Thoracic aorta (tissue), 2 donors: ENCODE measurements around the gene PPA2. TPM values are rescaled to one million over a fixed set of nuclear protein-coding genes. Genes with fewer than 3 reads are reported as not detected.

ENCODE experiments used
- ATAC-seq: fragments of 150-250 bp; one replicate; pipeline ENCODE4 v1.8.0; 2017; ENCODE audit warnings: low read depth; ENCODE audit not compliant: insufficient number of reproducible peaks, low FRiP score
- DNase-seq: peaks from one replicate; pipeline ENCODE4 v3.0.0-alpha.2; 2020; ENCODE audit warnings: low spot score
- H3K27ac ChIP-seq, 2 donors: fragments of 200-600 bp; sonication (generic); 1 replicate in 1 of 2; 2 replicates in 1 of 2; pipeline ENCODE4 v1.5.1; 2016; ENCODE audit warnings: mild to moderate bottlenecking in 2 of 2, moderate library complexity in 2 of 2
- H3K27me3 ChIP-seq: fragments of 200-600 bp; sonication (generic); replicated peaks from 2 replicates; pipeline ENCODE4 v1.6.0; 2016; ENCODE audit warnings: mild to moderate bottlenecking; ENCODE audit not compliant: insufficient read depth
- H3K36me3 ChIP-seq: fragments of 200-600 bp; sonication (generic); one replicate; pipeline ENCODE4 v1.5.1; 2016
- H3K4me1 ChIP-seq, 2 donors: fragments of 200-600 bp; sonication (generic); 1 replicate in 1 of 2; 2 replicates in 1 of 2; pipeline versions ENCODE4 v1.5.1 to v1.6.0; 2016; ENCODE audit warnings: low read depth in 2 of 2, mild to moderate bottlenecking in 1 of 2; ENCODE audit not compliant: control insufficient read depth in 1 of 2
- H3K4me3 ChIP-seq: fragments of 200-600 bp; sonication (generic); 2 replicates; pipeline ENCODE4 v1.5.1; 2016; ENCODE audit warnings: mild to moderate bottlenecking
- H3K9me3 ChIP-seq: fragments of 200-600 bp; sonication (generic); 2 replicates; pipeline ENCODE4 v1.5.1; 2016
- CTCF ChIP-seq: fragments of 200-600 bp; sonication (generic); IDR thresholded peaks from one replicate; pipeline ENCODE4 v1.5.1; 2019; ENCODE audit warnings: antibody characterized with exemption
- total RNA-seq, 2 donors: library from RNA; depleted of rRNA; stranded (reverse); fragments of >200 nt; gene quantifications; one replicate each; pipeline versions ENCODE4 v1.1.0 to v1.2.3, GENCODE V29; 2016

The PPA2 gene
- total RNA-seq, 2 donors from 2014 or later, result 76.8 to 78.4 TPM

- no peaks in the 10 kb centered on the region for H3K36me3 ChIP-seq
- no peak for TF ChIP-seq CTCF
- DNase-seq (no peak), ATAC-seq (no peak)
- H3K4me3 ChIP-seq, result no peak overlapping the region
- H3K9me3 ChIP-seq, result no peaks in the 10 kb centered on the region
- H3K4me1 ChIP-seq, result peaks cover 0 to 9% of the 10 kb centered on the region in 2 donors
- no peaks in the 10 kb centered on the region for H3K27me3 ChIP-seq
- H3K27ac ChIP-seq, result no peak overlapping the region
These were observed 99.8 kb downstream of the PPA2 start for GRCh38 chr4:105374071-105374470.

DNA sequence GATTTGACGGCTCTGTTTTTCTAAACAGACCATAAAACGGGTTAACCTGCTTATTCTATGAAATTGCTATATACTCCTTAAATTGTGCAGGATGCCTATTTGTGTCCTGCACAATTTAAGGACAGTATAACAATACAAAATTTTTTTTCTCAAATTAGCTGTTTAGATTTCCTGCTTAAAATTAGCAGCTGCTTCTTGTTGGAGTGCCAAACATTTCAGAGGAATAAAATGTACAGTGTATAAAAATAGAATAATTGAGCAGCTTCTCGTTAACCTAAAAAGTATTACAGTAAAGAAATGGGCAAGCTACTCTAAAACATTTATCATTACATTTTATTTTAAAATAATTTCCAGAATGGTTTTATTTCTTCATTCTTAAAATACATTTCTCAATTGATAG lies 100.5 kb downstream of the PPA2 start:
- no peak for TF ChIP-seq CTCF
- DNase-seq, result no peak
- ATAC-seq, result no peak
- no peaks in the 10 kb centered on the region for H3K9me3 ChIP-seq
- H3K36me3 ChIP-seq, result no peaks in the 10 kb centered on the region
- H3K27ac ChIP-seq, result no peak overlapping the region
- no peaks in the 10 kb centered on the region for H3K27me3 ChIP-seq
- no peak overlapping the region for H3K4me3 ChIP-seq
- H3K4me1 ChIP-seq, result peaks cover 0 to 9% of the 10 kb centered on the region in 2 donors

DNA sequence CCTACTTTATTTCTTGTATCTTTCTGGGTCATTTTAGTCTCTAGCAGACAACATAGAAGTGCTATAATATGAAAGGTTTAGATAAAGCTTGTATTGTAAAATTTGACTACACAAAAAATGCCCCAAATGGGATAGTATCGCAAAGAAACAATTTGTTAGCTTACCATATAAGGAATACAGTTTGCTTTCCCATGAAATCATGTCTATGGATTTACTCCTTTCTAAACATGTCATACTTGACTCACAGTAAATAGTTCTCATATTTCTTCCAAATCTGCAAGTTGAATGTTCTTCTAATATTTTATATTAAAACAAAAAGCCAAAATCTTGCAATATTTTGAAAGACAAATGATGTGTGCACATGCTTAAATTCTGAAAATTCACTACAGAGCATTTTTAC lies 103.9 kb downstream of the PPA2 start:
- peaks cover 0 to 9% of the 10 kb centered on the region in 2 donors for H3K4me1 ChIP-seq
- H3K27me3 ChIP-seq, result no peaks in the 10 kb centered on the region
- DNase-seq (no peak), ATAC-seq (no peak)
- no peak overlapping the region for H3K27ac ChIP-seq
- no peaks in the 10 kb centered on the region for H3K9me3 ChIP-seq
- no peak overlapping the region for H3K4me3 ChIP-seq
- no peak for TF ChIP-seq CTCF
- no peaks in the 10 kb centered on the region for H3K36me3 ChIP-seq

- Histone ChIP-seq H3K4me3 (no peak overlapping the region), H3K27ac (no peak overlapping the region), H3K9me3 (no peaks in the 10 kb centered on the region), H3K36me3 (no peaks in the 10 kb centered on the region), H3K4me1 (no peaks in the 10 kb centered on the region), H3K27me3 (no peaks in the 10 kb centered on the region)
- DNase-seq (no peak), ATAC-seq (no peak)
- TF ChIP-seq CTCF, result no peak
These were observed 112.8 kb downstream of the PPA2 start for GRCh38 chr4:105361053-105361452.

- Histone ChIP-seq H3K27ac (no peak overlapping the region), H3K4me1 (no peaks in the 10 kb centered on the region), H3K36me3 (no peaks in the 10 kb centered on the region), H3K27me3 (no peaks in the 10 kb centered on the region), H3K9me3 (no peaks in the 10 kb centered on the region), H3K4me3 (no peak overlapping the region)
- ATAC-seq, result no peak
- no peak for TF ChIP-seq CTCF
- DNase-seq, result no peak
These were observed 116.4 kb downstream of the PPA2 start for GRCh38 chr4:105357258-105357980.
